Measurements from ENCODE around the gene HSFX2. TPM values are rescaled to one million over a fixed set of nuclear protein-coding genes. Genes with fewer than 3 reads are reported as not detected.
"Not testable (repeated sequence)": the region's sequence is repeated elsewhere in the genome, so short reads cannot be mapped to it uniquely, and the experiment has no call there.

Gene HSFX2
- total and polyA plus RNA-seq, 11 donors: 0.23 to 1.3 (median 0.82) TPM; not detected in 3

DNA sequence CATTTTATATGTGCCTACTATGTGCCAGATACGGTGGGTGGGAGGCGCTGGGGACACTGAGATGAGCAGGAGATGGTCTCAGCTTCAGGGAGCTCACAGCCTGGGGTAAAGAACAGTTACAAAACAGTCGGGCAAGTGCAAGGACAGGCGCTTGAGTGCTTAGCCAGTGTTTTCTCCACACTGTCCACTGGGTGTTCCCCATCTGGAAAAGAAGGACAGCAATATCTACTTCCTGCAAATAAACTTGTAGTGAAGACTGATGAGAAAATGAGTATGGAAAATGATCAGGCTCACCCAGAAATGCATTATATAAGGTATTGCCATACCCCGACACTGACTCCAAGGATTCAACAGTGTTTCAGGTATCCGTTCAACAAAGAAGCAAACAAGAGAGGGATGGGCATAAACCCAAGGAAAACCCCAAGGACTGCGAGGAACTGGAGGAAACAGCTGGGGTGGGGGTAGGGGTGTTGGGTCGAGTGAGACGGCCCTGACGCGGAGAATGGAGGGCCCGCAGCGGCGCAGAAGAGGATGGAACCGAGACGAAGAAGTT, 35.6 kb upstream of the HSFX2 start:
- no peak for TF ChIP-seq POLR2A (IDR thresholded peaks at IDR 0.05)
- peak in 2 of 12 donors; percentile 9 to 12 for TF ChIP-seq CTCF (IDR thresholded peaks at IDR 0.05)
- peak; percentile 74 to 89 (median 86) for ATAC-seq
- Histone ChIP-seq H3K9me3 (no peaks in the 10 kb centered on the region), H3K27ac (peak overlapping the region; percentile 47 to 83 (median 80)), H3K36me3 (no peaks in the 10 kb centered on the region), H3K4me1 (peaks cover 0 to 32% (median 13%) of the 10 kb centered on the region in 12 donors), H3K4me3 (peak overlapping the region; percentile 59 to 97 (median 78)), H3K27me3 (no peaks in the 10 kb centered on the region)
- intact Hi-C loops (cut with DNase I): loop anchor here in 1 of 10 donors (10.0 kb wide), 1 partner anchor 66 kb away; no protein-coding TSS in a partner anchor
- DNase-seq: peak in 2 of 5 donors; percentile 10 to 19
- 2 to 35% (median 17%) methylated on average over 16 of the region's 16 CpGs for WGBS, 4 donors

DNA sequence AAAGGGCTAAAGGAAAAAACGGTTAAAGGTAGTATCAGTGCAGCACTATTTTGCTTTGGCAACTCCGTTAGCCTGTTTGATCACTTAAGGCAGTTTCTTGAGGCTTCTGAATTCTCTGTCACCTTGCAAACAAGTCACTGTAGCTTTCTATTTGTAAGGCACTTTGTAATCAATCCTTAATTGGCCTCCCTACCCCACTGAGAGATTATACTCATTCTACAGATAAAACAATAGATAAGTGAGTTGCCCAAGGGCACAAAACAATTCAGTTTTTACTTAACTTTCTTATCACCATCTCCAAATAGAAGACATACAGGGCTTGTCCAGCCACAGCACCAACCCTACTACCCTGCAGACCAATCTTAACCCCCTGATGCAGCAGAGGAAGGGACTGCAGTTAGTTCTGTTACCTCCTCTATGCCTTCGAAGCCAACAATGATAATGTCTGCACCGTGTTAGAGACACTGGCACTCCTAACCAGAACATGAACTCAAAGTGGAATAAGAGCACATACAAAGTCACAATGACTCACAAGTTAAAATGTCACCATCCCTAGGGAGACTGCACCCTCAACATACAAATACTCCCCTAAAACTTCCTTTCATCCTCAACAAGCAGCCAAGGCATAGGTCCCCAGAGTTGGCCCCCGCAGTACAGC, 34.7 kb upstream of the HSFX2 start:
- intact Hi-C loops (cut with DNase I): loop anchor here in 1 of 10 donors (10.0 kb wide), 1 partner anchor 65 kb away; no protein-coding TSS in a partner anchor
- peaks cover 0 to 36% (median 13%) of the 10 kb centered on the region in 12 donors for H3K4me1 ChIP-seq
- peak overlapping the region in 8 of 12 donors; percentile 71 to 97 (median 81) for H3K4me3 ChIP-seq
- no peaks in the 10 kb centered on the region for H3K27me3 ChIP-seq
- ATAC-seq (peak; percentile 36 to 59 (median 42)), DNase-seq (no peak)
- WGBS, 4 donors: 51 to 53% (median 53%) methylated on average over 5 of the region's 5 CpGs
- peak overlapping the region in 8 of 12 donors; percentile 15 to 83 (median 80) for H3K27ac ChIP-seq
- no peak for TF ChIP-seq POLR2A (IDR thresholded peaks at IDR 0.05)
- TF ChIP-seq CTCF (IDR thresholded peaks at IDR 0.05): no peak
- no peaks in the 10 kb centered on the region for H3K36me3 ChIP-seq
- no peaks in the 10 kb centered on the region for H3K9me3 ChIP-seq

DNA sequence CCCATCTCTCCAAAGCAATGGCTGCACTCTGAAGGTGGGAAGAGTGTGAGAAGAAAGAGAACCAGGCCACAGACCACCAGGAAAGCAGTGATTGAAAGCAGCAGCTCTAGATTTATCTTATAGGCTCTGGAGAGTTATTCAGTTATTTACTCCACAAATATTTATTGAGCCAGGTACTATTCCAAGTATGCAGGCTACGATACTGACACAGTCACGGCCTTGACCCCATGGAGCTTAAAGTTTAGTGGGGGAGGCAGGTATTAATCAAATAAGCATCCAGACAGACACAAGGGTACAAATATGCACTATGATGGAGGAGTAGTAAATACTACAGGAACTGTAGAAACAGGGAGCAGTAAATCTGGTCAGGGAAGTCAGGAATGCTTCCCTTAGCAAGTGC, 33.7 kb upstream of the HSFX2 start:
- H3K4me3 ChIP-seq: no peak overlapping the region
- WGBS, 4 donors: 76 to 98% (median 89%) methylated on average over 2 of the region's 2 CpGs
- TF ChIP-seq POLR2A (IDR thresholded peaks at IDR 0.05): no peak
- no peak for TF ChIP-seq CTCF (IDR thresholded peaks at IDR 0.05)
- DNase-seq (no peak), ATAC-seq (no peak)
- no peaks in the 10 kb centered on the region for H3K27me3 ChIP-seq
- intact Hi-C loops (cut with DNase I): no loop called here
- H3K4me1 ChIP-seq: peaks cover 0 to 45% (median 13%) of the 10 kb centered on the region in 12 donors
- no peak overlapping the region for H3K27ac ChIP-seq
- H3K36me3 ChIP-seq: no peaks in the 10 kb centered on the region
- H3K9me3 ChIP-seq: no peaks in the 10 kb centered on the region

- TF ChIP-seq POLR2A (IDR thresholded peaks at IDR 0.05) (no peak), CTCF (IDR thresholded peaks at IDR 0.05) (no peak)
- no peaks in the 10 kb centered on the region for H3K27me3 ChIP-seq
- no peaks in the 10 kb centered on the region for H3K9me3 ChIP-seq
- H3K4me1 ChIP-seq: peaks cover 0 to 46% (median 13%) of the 10 kb centered on the region in 12 donors
- no peak overlapping the region for H3K27ac ChIP-seq
- intact Hi-C loops (cut with DNase I): no loop called here
- WGBS, 4 donors: 89 to 94% (median 90%) methylated on average over 3 of the region's 3 CpGs
- H3K36me3 ChIP-seq: no peaks in the 10 kb centered on the region
- no peak for DNase-seq
- ATAC-seq: no peak
- H3K4me3 ChIP-seq: no peak overlapping the region
These were observed 33.2 kb upstream of the HSFX2 start for GRCh38 chrX:149628280-149628679.

DNA sequence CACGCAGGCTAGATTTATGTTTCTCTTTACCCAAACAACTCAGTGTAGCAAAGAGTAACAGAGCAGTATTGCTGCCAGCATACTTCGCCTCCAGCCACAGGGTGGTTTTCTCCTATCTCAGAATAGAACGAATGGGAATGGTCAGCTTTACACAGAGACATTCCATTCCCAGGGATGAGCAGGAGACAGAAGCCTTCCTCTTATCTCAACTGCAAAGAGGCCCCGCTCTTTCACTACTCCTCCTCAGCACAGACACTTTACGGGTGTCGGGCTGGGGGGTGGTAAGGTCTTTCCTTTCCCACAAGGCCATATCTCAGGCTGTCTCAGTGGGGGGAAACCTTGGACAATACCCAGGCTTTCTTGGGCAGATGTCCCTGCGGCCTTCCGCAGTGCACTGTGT, 31.7 kb upstream of the HSFX2 start:
- 37 to 60% (median 49%) methylated on average over 8 of the region's 8 CpGs for WGBS, 4 donors
- H3K9me3 ChIP-seq; DNase-seq; H3K4me3 ChIP-seq; H3K27me3 ChIP-seq; H3K36me3 ChIP-seq; ATAC-seq; intact Hi-C loops (cut with DNase I): not testable (repeated sequence)
- peaks cover 0 to 46% (median 13%) of the 10 kb centered on the region in 12 donors for H3K4me1 ChIP-seq
- H3K27ac ChIP-seq: peak overlapping the region in 5 of 12 donors; percentile 29 to 43 (median 31)

- DNase-seq; H3K4me3 ChIP-seq; ATAC-seq; H3K36me3 ChIP-seq; intact Hi-C loops (cut with DNase I); H3K27ac ChIP-seq; H3K27me3 ChIP-seq; H3K9me3 ChIP-seq: not testable (repeated sequence)
- peaks cover 0 to 23% (median 0%) of the 10 kb centered on the region in 12 donors for H3K4me1 ChIP-seq
- WGBS, 4 donors: 33 to 63% methylated on average over 1 of the region's 1 CpG; no CpG with 5 or more reads in 2 of the 4 donors
These were observed 24.5 kb upstream of the HSFX2 start for GRCh38 chrX:149619662-149620061.

All from heart left ventricle (tissue), 16 donors.